Measurements from ENCODE around the gene PLCH2.

DNA sequence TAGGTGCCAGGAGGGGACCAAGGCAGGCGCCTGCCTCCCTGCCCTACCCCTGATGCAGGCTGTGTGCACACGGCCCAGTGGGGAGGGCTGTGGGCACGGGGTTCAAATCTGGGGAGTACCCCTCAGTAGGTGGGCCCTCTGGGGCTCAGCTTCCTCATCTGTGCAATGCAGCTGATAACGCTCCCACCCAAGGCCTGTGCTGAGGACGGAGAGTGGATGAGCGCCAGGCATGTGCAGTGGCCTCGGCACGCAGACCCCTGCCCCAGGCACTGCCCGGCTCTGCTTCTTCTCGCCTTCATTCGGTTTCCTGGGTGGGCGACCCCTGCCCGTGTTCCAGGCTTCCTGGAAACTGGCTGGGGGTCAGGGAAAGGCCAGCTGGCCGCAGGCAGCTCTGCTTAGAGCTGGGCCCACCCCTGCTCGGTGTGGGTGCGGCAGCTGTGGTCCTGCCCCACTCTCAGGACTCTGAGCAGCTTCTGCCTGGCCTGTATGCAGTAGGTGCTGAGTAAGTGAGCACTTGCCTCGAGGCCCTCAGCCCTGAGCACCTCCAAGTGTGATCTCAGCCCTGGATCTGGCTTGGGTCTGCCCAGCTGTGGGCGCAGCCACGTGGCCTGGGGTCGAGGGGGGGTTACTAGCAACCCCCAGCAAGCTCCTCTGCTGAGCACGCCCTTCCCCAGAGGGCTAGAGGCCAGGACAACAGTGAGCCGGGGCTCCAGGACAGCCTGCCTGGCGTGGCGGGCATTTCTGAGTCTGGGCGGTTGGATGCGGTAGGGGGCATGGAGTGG, 68.2 kb downstream of the PLCH2 start:
- TF ChIP-seq EP300 (IDR thresholded peaks at IDR 0.05; ENCODE audit: low read depth) (no peak), POLR2A (IDR thresholded peaks at IDR 0.05) (no peak)

Measured in transverse colon (tissue), 1 donor.